GM18858 (cell line): ENCODE measurements around the gene ESAM.

Experiments used
- ATAC-seq: cut with Tn5 transposase; IDR thresholded peaks from one replicate; pipeline ENCODE4 v1.9.1; 2021; ENCODE audit not compliant: unreplicated experiment

The ESAM gene

GRCh38 chr11:124762105-124762623 is at the start of gene ESAM:
TSS of gene ESAM (minus strand) at chr11:124762290. CDS start at chr11:124762154, 136 bp downstream.
- ATAC-seq, result no peak

- no peak for ATAC-seq
Measured at GRCh38 chr11:124811399-124812125, 49.5 kb upstream of the ESAM start.

- ATAC-seq, result no peak
Measured at GRCh38 chr11:124807660-124808270, 45.7 kb upstream of the ESAM start.

DNA sequence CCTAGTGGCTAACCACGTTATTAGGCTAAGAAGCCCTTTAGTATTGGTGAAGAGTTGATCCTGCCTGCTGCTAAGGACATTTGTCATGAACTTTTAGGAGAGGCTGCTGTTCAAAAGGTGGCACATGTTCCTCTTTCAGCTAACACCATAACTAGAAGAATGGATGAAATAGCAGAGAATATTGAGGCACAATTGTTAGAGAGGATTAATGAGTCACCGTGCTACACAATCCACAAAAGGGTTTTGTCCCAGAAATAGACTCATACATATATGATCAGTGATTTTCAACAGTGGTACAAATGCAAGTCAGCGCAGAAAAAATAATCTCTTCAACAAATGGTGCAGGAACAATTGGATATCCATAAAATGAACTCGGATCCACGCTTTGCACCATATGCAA is 45.1 kb upstream of the ESAM start:
- ATAC-seq, result no peak

GRCh38 chr11:124804884-124805283 is 42.8 kb upstream of the ESAM start:
- no peak for ATAC-seq

DNA sequence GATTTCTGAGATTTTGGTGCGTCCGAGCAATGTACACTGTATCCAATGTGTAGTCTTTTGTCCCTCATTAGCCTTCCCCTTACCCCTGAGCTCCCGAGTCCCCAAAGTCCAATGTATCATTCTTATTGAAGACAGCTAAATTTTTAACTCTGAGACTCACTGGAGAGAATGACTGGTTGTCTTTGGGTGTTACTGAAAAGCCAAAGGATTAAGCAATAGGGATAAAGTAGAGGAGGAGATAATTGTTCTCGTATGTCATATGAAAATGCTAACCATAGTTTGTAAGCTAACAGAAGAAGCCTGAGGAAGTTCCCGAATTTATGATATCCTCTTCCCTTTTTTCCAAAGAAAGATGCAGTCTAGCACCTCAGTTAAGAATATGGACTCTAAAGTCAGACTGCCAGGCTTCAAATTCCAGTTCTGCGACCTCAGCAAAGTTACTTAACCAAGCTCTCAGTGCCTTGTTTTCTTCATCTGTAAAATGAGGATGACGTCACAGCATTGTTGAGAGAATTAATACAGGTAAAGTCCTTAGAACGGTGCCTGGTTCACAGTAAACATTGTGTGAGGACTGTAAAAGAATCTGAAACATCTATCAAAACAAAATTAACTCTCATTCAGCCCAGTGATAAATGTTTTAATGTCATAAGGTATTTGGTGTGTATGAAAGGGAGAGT is 39.7 kb upstream of the ESAM start:
- no peak for ATAC-seq

DNA sequence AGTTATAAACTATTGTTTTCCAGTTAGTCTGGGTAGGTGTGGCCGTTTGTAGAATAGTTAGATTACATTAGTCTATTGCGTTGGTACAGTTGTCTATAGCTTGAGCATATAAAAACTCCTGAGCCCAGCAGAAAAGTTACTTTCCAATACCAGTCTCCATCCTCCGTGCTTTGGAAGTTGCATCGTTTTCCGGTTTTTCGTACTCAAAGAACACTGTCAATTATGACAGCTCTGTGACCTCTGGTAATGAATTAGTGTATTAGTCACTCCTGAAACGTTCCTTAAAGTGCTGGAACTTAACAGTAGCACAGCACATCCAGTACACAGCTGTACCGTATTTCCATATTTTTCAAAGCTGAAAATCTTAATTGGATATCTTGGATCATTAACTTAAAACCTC is 38.9 kb upstream of the ESAM start:
- ATAC-seq, result no peak

DNA sequence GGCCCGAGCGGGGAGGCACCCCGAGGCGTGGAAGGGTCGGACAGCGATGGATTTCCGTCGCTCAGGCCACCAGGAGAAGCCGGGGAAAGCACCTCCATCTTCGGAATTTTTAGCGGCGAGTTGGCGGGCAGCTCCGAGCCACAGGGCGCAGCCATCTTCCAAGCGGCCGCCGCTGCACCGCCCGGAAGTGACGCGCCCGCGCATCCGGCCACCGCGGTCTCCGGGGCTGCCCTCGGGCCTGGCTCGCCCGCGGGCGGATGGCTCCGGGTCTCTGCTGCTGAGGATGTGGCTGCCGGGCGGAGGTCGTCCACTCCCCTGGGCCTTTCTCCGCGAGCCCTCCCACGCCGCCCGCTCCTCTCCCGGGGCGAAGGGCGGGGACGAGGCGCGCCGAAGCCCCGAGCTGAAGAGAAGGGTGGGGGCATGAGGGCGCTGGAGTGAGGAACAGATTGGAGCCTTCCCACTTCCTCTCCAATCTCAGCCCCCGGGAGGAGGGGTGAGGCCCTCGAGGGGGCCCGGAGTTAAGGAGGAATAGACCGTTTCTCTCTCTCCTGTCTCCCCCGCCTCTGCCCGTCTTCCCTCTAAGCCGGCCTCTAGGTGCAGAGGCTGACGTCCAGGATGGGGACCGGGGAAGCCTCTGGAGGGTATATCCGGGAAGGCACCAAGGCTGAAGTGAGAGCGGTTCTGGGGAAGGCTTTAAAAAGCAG is 38.3 kb upstream of the ESAM start, which contains the start of gene MSANTD2:
TSS of gene MSANTD2 (minus strand) at position 181 of the 704 bp plus-strand sequence. CDS start at position 155, 26 bp downstream.
- ATAC-seq, result peak; percentile 76

- ATAC-seq, result peak; percentile 22
Measured at GRCh38 chr11:124799348-124800225, 37.5 kb upstream of the ESAM start.

DNA sequence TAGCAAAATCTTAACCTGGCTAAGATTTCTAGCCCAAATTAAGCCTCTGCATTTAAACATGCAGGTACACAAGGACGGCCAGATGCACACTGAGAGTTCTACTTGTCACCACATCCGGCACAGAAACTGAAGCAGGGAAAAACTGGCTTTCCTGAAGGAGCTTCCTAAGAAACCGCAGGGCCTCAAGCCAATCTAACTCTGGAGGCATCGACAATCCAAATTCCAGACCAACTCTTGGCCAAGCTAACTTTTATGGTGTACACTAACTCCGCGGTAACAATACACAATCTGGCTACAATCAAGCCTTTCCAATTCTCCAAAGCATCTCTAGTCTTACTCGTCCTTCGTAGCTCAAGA is 36.9 kb upstream of the ESAM start:
- peak; percentile 18 for ATAC-seq

DNA sequence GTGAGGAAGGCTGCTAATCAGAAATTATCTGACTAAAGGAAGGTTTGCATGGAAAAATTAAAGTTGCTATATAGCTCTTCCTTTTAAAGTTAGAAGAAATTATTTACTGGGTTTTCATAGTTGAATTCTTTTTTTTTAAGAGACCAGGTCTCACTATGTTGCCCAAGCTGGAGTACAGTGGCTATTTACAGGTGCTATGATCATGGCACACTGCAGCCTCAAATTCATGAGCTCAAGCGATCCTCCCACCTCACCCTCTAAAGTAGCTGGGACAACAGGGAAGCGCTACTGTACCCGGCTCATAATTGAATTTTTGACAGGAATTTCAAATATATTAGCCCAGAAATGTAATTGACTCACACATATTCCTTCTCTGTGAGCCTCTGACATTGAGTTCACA is 34.2 kb upstream of the ESAM start:
- no peak for ATAC-seq

DNA sequence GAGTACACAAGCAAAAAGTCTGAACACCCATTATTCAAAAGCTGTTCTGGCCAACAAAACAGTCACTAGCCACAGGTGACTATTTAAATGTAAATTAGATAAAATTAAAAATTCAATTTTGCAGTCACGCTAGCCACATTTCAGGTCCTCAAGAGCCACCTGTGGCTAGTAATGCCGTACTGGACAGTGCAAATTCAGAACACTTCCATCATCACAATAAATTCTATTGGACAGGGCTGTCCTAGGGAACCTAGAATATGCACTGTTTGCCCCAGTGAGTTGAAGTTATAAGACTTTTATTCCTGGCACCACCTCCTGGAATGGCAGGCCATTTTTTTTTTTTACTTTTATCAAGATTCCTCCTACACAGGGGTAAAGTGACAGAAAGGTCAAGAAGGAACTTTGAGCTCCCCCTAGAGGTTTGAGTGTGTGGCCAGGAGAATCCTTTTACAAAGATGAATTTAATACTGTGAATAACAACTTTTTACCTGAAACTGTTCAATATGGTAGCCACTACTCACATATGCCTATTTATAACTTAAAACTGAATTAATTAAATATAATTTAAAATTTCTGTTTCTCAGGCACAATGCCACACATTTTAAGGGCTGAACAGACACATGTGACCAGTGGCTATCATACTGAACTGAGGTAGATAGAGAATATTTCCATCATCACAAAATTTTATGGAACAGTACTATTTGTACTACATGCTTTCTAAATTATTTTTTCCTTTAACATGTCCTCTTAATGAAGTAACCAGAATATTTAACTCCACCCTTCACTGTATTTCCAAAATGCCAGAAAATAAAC is 31.6 kb upstream of the ESAM start:
- ATAC-seq, result no peak

DNA sequence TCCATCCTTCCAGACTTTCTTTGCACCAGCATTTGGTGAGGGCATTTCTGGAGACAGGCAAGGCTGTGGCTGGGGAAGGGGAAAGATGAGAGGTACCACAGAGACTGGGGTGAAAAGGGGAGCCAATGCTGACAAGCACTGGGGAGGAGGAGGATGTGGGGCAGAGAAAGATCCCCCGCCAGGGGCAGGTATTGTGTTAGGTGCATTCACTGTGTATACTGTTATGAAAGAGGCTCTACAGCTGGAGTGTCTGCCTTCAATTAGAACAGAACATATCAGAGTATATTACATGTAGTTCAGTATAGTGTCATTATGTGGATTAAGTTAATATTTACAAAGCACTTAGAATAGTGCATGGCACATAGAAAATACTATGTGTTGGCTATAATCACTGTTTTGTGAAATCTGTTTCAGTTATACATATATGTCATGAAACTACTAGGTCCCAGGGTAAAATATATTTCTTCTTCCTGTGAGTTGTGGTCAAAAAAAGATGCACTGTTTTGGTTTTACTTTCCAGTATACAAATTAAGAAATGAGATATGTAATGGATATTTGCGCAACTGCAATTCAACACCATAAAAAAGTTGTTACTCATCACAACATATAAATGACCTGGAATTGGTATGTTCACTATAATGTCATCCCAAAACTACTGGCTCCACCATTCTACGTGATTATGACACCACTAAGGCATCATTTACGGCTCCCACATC is 29.7 kb upstream of the ESAM start:
- peak; percentile 72 for ATAC-seq

DNA sequence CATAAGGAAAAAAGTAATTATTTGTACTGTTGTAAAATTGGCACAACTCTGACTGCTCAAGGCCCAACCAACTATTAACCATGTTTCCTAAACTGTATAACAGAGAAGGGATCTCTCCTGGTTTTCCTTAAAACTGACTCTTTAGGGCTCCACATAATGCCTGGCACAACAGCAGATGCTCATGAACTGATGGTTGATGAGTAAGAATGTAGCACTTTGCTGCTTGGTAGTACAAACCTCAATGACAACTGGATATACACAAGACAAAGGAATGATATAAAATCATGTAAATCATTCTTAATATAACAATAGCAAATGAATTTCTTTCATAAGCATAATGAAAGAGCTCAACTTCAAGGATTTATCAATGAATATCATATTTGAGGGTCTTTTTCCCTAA is 26.4 kb upstream of the ESAM start:
- no peak for ATAC-seq

GRCh38 chr11:124784051-124784450 is 22.0 kb upstream of the ESAM start:
- ATAC-seq, result no peak

GRCh38 chr11:124783002-124783401 is 20.9 kb upstream of the ESAM start:
- no peak for ATAC-seq

GRCh38 chr11:124779568-124779967 is 17.5 kb upstream of the ESAM start:
- no peak for ATAC-seq

DNA sequence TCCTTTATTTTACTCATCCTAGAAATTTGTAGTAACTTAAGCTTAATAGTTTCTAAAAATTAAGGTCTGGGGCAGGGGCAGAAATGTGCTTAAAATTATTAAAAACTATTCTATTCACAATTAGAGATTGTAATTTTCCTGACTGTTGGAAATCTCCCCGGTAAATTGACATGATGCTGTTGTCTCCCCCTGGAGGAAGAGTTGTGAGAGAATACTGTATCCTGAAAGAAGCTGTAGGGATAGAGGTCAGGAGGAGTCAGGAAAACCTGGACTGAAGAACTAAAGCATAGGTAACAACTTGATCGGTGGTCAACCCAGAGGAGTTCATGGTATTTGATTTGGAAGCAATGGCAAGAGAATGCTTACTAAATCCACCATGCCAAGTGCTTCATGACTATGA is 16.2 kb upstream of the ESAM start:
- ATAC-seq, result no peak
